Mucosa of rectum (tissue), 2 donors: ENCODE results near the gene VSIG10L2.
"Not testable (repeated sequence)": the region's sequence is repeated elsewhere in the genome, so short reads cannot be mapped to it uniquely, and the experiment has no call there.

ENCODE experiments used
- H3K27ac ChIP-seq, 2 donors: one replicate each; pipeline ENCODE4 v1.7.0; 2013; ENCODE audit warnings: inconsistent platforms in 2 of 2, low read depth in 2 of 2, low read length in 2 of 2
- H3K27me3 ChIP-seq, 2 donors: one replicate each; pipeline ENCODE4 v1.7.0; 2013; ENCODE audit warnings: low read length in 2 of 2; ENCODE audit not compliant: control insufficient read depth in 2 of 2, insufficient read depth in 2 of 2
- H3K36me3 ChIP-seq, 2 donors: one replicate each; pipeline ENCODE4 v1.7.0; 2013; ENCODE audit warnings: low read length in 2 of 2; ENCODE audit not compliant: control insufficient read depth in 2 of 2, insufficient read depth in 2 of 2
- H3K4me1 ChIP-seq, 2 donors: one replicate each; pipeline ENCODE4 v1.7.0; 2013; ENCODE audit warnings: low read length in 2 of 2, mild to moderate bottlenecking in 1 of 2; ENCODE audit not compliant: control insufficient read depth in 2 of 2, insufficient read depth in 2 of 2
- H3K4me3 ChIP-seq, 2 donors: one replicate each; pipeline ENCODE4 v1.7.0; 2013; ENCODE audit warnings: low read length in 2 of 2
- H3K9ac ChIP-seq, 2 donors: one replicate each; pipeline ENCODE4 v1.7.0; 2013; ENCODE audit warnings: low read length in 2 of 2, low read depth in 1 of 2, mild to moderate bottlenecking in 1 of 2
- H3K9me3 ChIP-seq, 2 donors: one replicate each; pipeline ENCODE4 v1.7.0; 2013; ENCODE audit warnings: low read length in 2 of 2; ENCODE audit not compliant: control insufficient read depth in 2 of 2
- donor health status: healthy.
- donor health status: Normal muscosa, but diverticular disease.

The VSIG10L2 gene

DNA sequence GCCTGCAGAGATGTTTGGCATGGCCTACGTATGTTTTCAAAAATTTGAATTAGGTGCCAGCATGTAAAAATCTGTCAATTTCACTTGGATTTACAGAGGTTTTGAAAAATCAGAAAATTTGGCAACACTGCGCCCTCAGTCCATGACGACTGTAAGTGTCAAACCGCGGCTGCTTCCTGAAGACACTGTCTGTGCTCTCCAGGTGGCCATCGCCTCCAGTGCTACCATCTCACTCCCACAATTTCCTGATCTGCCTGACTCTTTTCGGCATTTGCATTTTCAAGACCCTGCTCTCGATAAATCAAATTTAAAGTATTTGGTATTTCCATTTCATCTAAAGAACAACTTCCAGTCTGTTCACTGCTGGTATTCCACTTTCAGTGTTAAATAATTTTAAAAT lies 34.6 kb downstream of the VSIG10L2 start:
- H3K36me3 ChIP-seq, result no peaks in the 10 kb centered on the region
- H3K9me3 ChIP-seq, result no peaks in the 10 kb centered on the region
- H3K27ac ChIP-seq, result no peak overlapping the region
- H3K9ac ChIP-seq, result no peak overlapping the region
- no peaks in the 10 kb centered on the region for H3K4me1 ChIP-seq
- no peak overlapping the region for H3K4me3 ChIP-seq
- H3K27me3 ChIP-seq, result no peaks in the 10 kb centered on the region

DNA sequence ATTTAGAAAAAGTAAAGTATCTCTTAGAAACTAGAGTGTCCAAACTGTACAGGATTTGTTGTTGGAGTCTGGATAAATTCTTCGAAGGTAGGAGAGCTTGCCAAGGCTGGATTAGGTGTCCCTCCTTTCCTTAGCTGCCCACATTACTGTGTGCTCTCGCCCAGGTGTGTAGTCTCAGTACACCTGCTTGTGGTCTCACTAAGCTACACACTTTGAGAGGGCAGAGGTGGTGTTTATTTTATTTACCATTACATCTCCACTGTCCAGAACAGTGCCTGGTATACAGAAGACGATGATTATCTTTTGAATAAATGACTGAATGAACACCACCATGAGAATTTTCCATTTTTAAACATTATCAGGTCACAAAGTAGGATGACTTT lies 36.5 kb downstream of the VSIG10L2 start:
- H3K27ac ChIP-seq, result no peak overlapping the region
- no peak overlapping the region for H3K4me3 ChIP-seq
- no peaks in the 10 kb centered on the region for H3K4me1 ChIP-seq
- no peaks in the 10 kb centered on the region for H3K9me3 ChIP-seq
- H3K27me3 ChIP-seq, result no peaks in the 10 kb centered on the region
- no peaks in the 10 kb centered on the region for H3K36me3 ChIP-seq
- H3K9ac ChIP-seq, result no peak overlapping the region

DNA sequence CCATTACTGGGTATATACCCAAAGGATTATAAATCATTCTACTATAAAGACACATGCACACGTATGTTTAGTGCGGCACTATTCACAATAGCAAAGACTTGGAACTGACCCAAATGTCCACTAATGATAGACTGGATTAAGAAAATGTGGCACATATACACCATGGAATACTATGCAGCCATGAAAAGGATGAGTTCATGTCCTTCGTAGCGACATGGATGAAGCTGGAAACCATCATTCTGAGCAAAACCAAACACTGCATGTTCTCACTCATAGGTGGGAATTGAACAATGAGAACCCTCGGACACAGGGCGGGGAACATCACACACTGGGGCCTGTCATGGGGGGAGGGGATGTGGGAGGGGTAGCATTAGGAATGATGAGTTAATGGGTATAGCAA lies 40.1 kb downstream of the VSIG10L2 start:
- not testable (repeated sequence) for H3K4me3 ChIP-seq, H3K9ac ChIP-seq, H3K27ac ChIP-seq, H3K27me3 ChIP-seq, H3K9me3 ChIP-seq, H3K36me3 ChIP-seq, H3K4me1 ChIP-seq

DNA sequence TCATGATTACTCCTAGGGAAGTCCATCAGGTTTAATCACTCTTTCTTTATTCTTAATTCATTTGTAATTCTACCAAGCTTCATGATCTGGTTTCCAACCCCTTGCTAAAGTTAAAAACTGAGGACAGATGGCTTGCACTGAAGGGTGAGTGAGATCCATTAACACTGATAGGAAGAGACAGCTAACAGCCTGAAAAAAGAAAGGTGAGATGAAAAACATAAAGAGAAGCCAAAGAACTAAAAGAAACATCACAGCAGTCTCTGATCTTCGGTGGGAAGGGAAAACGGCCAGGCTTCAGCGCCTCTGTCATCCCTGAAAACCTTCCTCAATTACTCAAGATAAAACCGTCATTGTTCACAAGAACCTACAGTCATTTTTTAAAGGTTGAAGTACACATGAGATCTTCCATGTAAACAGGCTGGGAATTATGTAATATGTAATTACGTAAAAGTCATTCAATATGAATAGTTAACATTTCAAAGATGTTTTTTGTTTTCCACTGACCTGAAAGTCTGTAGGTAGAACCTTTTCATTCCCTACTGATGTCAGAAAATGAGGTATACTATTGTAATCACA lies 41.3 kb downstream of the VSIG10L2 start:
- Histone ChIP-seq H3K9ac (no peak overlapping the region), H3K27ac (no peak overlapping the region), H3K36me3 (no peaks in the 10 kb centered on the region), H3K4me1 (no peaks in the 10 kb centered on the region), H3K4me3 (no peak overlapping the region), H3K27me3 (no peaks in the 10 kb centered on the region), H3K9me3 (no peaks in the 10 kb centered on the region)

DNA sequence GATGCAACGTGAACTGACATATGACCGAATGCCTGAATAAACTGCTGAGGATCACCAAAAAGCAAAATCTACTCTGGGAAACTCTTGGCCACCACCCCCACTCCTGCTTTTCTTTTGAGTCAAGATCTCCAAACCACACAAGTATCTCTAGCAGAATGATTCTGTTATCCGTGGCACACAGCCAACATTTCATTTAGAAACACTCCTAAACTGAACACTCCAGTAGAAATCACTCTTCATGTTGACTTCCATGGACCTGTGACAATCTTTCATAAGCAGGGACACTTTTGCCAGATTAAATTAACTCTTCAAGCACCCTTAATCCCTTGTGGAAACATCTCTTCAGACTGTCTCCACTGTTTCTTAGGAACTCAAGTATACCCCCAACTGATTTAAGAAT lies 44.4 kb downstream of the VSIG10L2 start:
- H3K4me3 ChIP-seq, result no peak overlapping the region
- no peaks in the 10 kb centered on the region for H3K36me3 ChIP-seq
- H3K9me3 ChIP-seq, result no peaks in the 10 kb centered on the region
- no peak overlapping the region for H3K27ac ChIP-seq
- no peaks in the 10 kb centered on the region for H3K4me1 ChIP-seq
- H3K9ac ChIP-seq, result no peak overlapping the region
- H3K27me3 ChIP-seq, result no peaks in the 10 kb centered on the region

DNA sequence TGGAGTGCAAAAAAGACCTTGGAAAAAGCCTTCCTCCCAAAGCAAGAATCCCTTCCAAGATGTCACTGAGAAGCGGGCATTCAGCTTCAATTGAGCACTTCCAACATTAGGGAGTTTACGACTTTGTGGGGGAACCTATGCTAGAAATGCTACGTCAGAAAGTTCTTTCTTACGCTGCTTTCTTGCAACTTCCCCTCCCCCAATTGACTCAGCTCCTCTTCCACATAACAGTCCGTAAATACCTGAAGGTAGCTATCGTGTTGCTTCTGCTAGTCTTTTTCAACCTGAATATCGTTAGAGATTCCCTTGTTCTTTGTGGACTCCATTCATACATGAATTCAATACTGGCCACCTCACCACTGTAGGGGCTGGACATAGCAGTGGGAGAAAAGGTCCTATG lies 47.0 kb downstream of the VSIG10L2 start:
- no peaks in the 10 kb centered on the region for H3K36me3 ChIP-seq
- H3K9ac ChIP-seq, result no peak overlapping the region
- H3K4me1 ChIP-seq, result no peaks in the 10 kb centered on the region
- no peaks in the 10 kb centered on the region for H3K9me3 ChIP-seq
- no peak overlapping the region for H3K4me3 ChIP-seq
- no peaks in the 10 kb centered on the region for H3K27me3 ChIP-seq
- no peak overlapping the region for H3K27ac ChIP-seq

DNA sequence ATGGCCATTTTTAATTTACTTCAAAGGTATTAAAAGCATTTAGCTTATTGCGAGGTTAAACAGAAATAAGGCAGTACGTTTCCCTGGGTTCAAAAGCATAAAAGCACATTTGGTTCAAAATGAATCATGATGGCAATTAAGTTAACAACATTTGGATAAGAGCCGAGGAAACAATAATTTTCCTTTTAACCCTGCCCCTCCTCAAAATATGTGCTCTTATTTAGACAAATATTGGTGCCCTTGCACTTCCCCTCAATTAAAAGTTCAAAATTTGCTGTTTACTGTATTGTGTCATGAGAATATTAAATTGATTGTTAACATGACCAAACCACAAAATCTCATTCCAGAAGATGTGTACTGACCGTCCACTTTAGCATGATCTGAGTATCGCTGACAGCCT lies 48.7 kb downstream of the VSIG10L2 start:
- H3K4me3 ChIP-seq, result no peak overlapping the region
- no peaks in the 10 kb centered on the region for H3K4me1 ChIP-seq

DNA sequence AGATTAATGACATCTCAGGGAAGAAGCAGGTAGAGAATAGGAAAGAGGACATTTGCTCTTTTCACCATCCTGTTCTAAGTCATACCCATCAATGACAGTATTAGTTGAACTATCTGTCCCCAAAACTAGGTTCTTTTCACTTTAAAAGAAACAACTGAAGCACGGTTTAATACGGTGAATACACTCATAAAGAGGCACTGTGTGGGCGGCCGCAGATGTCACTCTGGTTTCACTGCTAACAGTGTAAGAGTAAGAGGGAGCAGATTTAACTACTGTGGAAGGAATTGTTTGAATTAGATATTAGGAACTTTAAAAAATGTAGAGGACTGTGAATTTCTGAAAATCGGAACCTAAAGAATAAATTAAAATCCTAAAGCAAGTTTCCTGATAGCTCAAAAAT lies 49.5 kb downstream of the VSIG10L2 start:
- no peaks in the 10 kb centered on the region for H3K36me3 ChIP-seq

More for the DNA sequence above, 48.7 kb downstream of the VSIG10L2 start:
- Histone ChIP-seq H3K36me3 (no peaks in the 10 kb centered on the region), H3K9me3 (no peaks in the 10 kb centered on the region), H3K27me3 (no peaks in the 10 kb centered on the region), H3K27ac (no peak overlapping the region), H3K9ac (no peak overlapping the region)

DNA sequence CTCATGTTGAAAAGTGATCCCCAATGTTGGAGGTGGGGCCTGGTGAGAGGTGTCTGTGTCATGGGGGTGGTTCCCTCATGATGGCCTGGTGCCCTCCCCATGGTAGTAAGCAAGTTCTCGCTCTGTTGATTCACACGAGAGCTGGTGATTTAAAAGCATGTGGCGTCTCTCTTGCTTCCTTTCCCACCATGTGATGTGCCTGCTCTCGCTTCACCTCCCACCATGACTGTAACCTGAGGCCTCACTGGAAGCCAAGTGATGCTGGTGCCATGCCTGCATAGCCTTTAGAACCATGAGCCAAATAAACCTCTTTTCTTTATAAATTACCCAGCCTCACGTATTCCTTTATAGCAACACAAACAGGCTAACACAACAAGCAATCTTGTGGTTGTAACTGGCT lies 52.4 kb downstream of the VSIG10L2 start:
- Histone ChIP-seq H3K9ac (no peak overlapping the region), H3K4me3 (no peak overlapping the region), H3K27ac (no peak overlapping the region), H3K36me3 (no peaks in the 10 kb centered on the region), H3K27me3 (no peaks in the 10 kb centered on the region), H3K9me3 (no peaks in the 10 kb centered on the region), H3K4me1 (no peaks in the 10 kb centered on the region)

More for the DNA sequence above, 49.5 kb downstream of the VSIG10L2 start:
- no peaks in the 10 kb centered on the region for H3K9me3 ChIP-seq
- no peak overlapping the region for H3K9ac ChIP-seq
- H3K27me3 ChIP-seq, result no peaks in the 10 kb centered on the region
- H3K27ac ChIP-seq, result no peak overlapping the region
- no peaks in the 10 kb centered on the region for H3K4me1 ChIP-seq
- no peak overlapping the region for H3K4me3 ChIP-seq

DNA sequence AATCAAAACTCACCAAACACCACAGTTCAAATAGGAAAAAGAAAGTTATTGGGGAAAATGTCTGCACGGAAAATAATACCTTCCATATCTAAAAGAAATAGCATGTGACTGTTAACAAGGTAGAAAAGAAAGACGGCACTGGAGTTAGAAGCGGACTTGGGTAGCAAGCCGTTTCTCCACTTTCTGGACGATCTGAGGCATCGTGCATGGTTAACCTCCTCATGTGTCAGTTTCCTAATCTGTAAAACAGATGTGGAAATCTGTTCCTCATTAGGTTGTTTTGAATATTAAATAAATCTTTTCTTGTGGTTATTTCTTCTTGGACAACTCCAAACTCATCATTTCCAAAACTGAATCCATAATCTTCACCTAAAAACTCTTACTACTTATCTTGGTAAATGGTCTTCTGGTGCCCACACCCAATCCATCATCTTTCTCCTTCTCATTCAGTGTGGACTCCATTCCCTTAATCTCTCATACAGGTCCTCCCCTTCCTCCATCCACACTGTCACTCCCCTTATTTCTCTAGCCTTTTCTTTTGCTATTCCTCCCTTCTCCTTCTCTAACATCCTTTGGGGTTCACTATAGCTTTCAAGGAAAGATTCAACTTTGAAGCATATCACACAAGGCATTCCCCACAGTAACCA lies 53.5 kb downstream of the VSIG10L2 start:
- H3K9ac ChIP-seq, result no peak overlapping the region
- H3K27me3 ChIP-seq, result no peaks in the 10 kb centered on the region
- H3K27ac ChIP-seq, result no peak overlapping the region
- H3K4me1 ChIP-seq, result no peaks in the 10 kb centered on the region
- no peak overlapping the region for H3K4me3 ChIP-seq
- H3K36me3 ChIP-seq, result no peaks in the 10 kb centered on the region
- H3K9me3 ChIP-seq, result no peaks in the 10 kb centered on the region
